Dedifferentiated amniotic fluid mesenchymal stem cell (primary cell): ENCODE measurements around the gene ARHGAP9.

ENCODE experiments used
- DNase-seq: peaks from one replicate; pipeline ENCODE4 v3.0.0-alpha.2; 2016; ENCODE audit errors: extremely low spot score

Gene ARHGAP9

DNA sequence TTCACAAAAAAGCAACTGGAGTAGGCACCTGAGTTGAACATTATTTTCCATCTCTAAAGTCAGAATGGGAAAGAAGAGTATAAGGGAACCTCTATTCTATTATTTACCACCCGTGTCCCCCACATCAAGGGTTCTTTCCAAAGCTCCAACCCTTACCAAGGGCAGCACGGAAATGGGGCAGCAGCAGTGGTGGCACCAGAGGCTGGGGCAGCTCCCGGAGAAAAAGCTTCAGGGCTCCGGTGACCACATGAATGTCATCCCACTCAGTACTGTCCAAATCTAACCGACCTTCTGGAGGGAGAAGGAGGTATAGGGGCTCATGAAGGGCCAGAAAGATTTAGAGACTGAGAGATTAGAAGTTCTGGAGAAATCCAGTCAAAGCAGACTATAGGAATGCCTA, 5.8 kb downstream of the ARHGAP9 start:
- no peak for DNase-seq

- no peak for DNase-seq
Observed at GRCh38 chr12:57473392-57473791, 6.3 kb downstream of the ARHGAP9 start.

DNA sequence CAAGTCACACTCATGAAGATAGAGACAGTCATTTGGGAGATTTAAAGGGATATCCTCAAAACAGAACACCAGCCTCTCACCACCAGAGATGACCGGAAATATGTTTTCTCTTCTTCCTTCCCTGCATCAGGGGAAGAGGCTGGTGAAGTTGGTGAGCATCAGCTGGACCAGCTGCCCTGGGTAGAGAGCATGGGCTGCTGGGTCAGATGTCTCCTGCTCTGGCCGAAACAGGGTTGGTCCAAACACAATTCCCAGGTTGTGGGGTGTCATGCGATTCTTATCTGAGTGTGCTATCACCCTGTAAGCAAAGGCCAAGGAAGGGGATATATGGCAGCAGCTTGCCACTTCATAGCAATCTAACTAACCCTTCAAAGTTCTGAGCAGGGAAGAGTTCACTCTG, 7.3 kb downstream of the ARHGAP9 start:
- DNase-seq: no peak

DNA sequence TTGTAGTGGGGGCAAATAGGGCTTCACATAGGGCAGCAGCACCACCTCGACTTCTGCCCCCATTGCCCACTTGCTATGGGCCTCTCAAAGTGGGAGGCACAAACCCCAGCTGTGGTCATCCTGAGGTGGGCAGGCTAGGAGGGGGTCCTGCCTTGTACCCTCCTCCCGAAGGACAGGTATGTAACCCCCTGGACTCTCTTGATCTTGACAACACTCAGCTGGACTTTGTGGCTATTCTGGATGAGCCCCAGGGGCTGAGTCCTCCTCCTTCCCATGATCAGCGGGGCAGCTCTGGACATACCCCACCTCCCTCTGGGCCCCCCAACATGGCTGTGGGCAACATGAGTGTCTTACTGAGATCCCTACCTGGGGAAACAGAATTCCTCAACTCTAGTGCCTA, 8.0 kb downstream of the ARHGAP9 start:
- DNase-seq: no peak

DNA sequence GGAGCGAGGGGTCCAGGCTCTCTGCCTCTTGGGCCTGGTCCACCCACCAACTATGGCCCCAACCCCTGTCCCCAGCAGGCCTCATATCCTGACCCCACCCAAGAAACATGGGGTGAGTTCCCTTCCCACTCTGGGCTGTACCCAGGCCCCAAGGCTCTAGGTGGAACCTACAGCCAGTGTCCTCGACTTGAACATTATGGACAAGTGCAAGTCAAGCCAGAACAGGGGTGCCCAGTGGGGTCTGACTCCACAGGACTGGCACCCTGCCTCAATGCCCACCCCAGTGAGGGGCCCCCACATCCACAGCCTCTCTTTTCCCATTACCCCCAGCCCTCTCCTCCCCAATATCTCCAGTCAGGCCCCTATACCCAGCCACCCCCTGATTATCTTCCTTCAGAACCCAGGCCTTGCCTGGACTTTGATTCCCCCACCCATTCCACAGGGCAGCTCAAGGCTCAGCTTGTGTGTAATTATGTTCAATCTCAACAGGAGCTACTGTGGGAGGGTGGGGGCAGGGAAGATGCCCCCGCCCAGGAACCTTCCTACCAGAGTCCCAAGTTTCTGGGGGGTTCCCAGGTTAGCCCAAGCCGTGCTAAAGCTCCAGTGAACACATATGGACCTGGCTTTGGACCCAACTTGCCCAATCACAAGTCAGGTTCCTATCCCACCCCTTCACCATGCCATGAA, 8.6 kb downstream of the ARHGAP9 start:
- no peak for DNase-seq

- no peak for DNase-seq
Observed at GRCh38 chr12:57470286-57470969, 9.2 kb downstream of the ARHGAP9 start.

- DNase-seq: no peak
Observed at GRCh38 chr12:57469296-57470164, 10.1 kb downstream of the ARHGAP9 start.

GRCh38 chr12:57467915-57468314, 11.8 kb downstream of the ARHGAP9 start:
- DNase-seq: no peak

- no peak for DNase-seq
Observed at GRCh38 chr12:57467212-57467874, 12.3 kb downstream of the ARHGAP9 start.

GRCh38 chr12:57465747-57466505, 13.7 kb downstream of the ARHGAP9 start:
- DNase-seq: no peak

DNA sequence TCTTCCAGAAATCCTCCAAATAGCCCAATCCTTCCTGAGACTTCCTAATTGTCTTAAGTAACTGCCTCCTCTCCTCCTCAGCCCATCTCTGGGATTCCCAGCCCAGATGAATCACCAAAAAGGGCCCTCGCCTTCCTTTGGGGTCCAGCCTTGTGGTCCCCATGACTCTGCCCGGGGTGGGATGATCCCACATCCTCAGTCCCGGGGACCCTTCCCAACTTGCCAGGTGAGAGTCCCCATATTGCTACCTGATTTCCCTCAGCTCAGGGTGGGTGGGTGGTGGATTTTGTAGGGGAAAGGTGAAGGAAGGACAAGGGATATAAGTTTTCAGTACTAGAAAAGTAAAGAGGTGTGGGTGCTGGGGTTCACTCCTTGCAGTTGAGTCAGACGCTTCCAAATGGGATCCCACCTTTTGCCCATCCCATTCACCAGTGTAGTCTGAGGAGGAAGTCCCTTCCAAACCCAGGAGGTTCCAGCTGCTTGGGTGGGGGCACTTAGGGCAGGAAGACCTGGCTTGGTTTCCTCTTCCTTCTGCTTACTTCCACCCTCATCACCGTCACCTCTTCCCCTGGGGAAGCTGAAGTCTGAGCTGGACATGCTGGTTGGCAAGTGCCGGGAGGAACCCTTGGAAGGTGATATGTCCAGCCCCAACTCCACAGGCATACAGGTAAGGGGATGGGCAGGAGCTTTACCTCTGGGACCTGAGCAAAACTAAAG, 14.5 kb downstream of the ARHGAP9 start:
- DNase-seq: no peak

GRCh38 chr12:57464569-57464968, 15.1 kb downstream of the ARHGAP9 start:
- no peak for DNase-seq

GRCh38 chr12:57462912-57463253, 16.8 kb downstream of the ARHGAP9 start:
- DNase-seq: no peak

DNA sequence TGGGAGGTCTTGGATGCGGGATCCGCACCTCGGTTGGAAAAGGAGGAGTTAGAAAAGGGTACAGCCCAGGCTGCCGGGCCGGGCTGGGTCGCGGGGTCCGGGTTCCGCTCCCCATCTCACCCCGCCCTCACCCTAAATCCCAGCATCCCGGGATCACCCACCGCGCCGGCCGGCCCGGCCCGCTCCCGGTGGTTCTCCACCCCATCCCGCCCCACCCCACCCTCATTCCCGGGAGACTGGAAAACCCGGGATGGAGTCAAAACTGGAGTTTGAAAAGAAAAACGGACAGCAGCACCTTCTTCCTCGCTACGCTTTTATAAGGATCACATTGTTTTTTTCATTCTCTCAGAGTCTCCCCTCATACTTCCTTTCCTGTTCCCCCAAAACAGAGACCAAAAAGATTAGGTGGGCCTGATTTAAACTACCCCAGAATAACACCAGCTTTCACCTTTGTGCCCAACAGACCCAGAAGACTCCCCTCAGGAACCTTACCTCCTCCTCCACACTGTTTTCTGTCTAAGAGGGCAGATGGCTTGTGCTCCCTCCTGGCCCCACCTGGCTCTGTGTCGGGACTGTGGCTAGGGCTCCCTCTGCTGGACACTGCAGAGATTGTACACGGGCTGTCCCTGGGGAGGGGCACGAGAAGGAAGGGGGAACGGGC, 17.3 kb downstream of the ARHGAP9 start:
- DNase-seq: peak; percentile 88

GRCh38 chr12:57461917-57462250, 17.8 kb downstream of the ARHGAP9 start:
- DNase-seq: no peak

DNA sequence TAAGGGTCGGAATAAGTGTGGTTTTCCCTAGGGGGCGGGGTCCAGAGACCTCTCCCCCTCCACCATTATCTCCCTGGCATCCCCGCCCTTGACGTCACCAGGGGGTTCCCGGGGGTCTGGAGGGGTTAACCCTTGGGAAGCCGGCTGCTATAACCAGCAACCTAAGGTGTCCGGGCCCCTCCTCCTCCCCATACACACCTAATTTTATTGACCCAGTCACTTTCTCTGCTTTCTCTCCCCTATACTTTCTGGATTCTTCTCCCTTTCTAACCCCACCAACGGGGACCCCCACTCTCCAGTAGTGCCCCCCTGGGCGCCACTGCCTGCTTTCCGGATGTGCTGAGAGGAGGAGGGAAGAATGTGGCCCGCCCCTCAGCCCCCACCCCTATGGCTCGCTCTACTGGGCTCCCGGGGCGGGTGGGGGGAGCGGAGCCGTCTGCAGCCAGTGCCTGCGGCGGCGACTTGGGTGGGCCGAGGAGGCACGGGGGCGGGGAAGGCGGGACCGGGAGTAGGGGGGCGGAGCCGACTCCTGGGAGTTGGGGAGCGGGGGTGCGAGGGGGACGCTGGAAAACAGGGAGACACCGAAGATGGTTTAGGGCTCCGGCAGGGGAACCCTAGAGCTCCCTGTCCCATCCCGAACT, 18.3 kb downstream of the ARHGAP9 start:
- DNase-seq: no peak

DNA sequence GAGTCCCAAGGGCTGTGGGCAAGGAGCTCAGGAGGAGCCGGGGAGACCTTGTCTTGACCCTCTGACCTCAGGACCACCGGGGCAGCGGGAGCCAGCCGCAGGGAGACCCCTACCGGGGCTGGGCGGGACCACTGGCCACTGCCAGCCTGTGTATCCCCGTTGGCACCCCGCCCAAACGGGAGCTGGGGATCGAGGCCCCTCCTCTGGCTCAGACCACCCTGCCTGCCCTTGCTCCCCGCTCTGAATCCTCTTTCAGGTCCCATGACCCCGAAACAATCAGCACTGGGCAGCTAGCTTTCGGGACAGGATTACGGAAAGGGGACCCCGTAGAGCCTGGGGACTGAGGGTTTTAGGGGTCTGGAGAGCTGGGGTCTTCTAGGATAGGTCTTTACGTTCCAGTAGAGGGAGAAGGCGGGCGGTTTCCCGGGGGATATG, 18.8 kb downstream of the ARHGAP9 start:
- no peak for DNase-seq

- no peak for DNase-seq
Observed at GRCh38 chr12:57460468-57460784, 19.2 kb downstream of the ARHGAP9 start.

GRCh38 chr12:57459750-57460467, 19.8 kb downstream of the ARHGAP9 start, which contains the start of gene GLI1:
TSS of gene GLI1 (plus strand) at chr12:57459785. CDS start at chr12:57463692, 3,907 bp downstream.
- peak; percentile 38 for DNase-seq
